Activated CD8-positive, alpha-beta T cell treated with anti-CD3 and anti-CD28 coated beads for 36 hours (primary cell): Measurements from ENCODE around the gene TMEM121. TPM values are rescaled to one million over a fixed set of nuclear protein-coding genes. Genes with fewer than 3 reads are reported as not detected.
"Not testable (repeated sequence)": the region's sequence is repeated elsewhere in the genome, so short reads cannot be mapped to it uniquely, and the experiment has no call there.

Experiments used
- ATAC-seq: fragments of 200-7000 bp; cut with Tn5 transposase; one replicate; pipeline ENCODE4 v1.10.0; 2021; ENCODE audit warnings: mild to moderate bottlenecking, moderate library complexity
- CTCF ChIA-PET: fragments of 350-600 bp; sonication (Branson Sonifier 250); formaldehyde crosslinking; loops from one replicate; lab custom pipeline; 2021; ENCODE audit warnings: antibody characterized with exemption; lab: Charles Lee
- POLR2A ChIA-PET: fragments of 350-600 bp; sonication (Branson Sonifier 250); formaldehyde crosslinking; loops from one replicate; lab custom pipeline; 2021; ENCODE audit warnings: antibody characterized with exemption; lab: Charles Lee
- DNase-seq: peaks from one replicate; pipeline ENCODE4 v3.0.0-alpha.2; 2020
- H3K27ac Mint-ChIP-seq: one replicate; pipeline ENCODE4 v1.8.0; 2021; ENCODE audit warnings: mild to moderate bottlenecking, mixed read lengths
- H3K27me3 Mint-ChIP-seq: one replicate; pipeline ENCODE4 v1.8.0; 2021; ENCODE audit warnings: mixed read lengths
- H3K36me3 Mint-ChIP-seq: one replicate; pipeline ENCODE4 v1.8.0; 2021; ENCODE audit warnings: low read depth, mixed read lengths
- H3K4me1 Mint-ChIP-seq: one replicate; pipeline ENCODE4 v1.8.0; 2021; ENCODE audit warnings: low read depth, mixed read lengths
- H3K4me3 Mint-ChIP-seq: one replicate; pipeline ENCODE4 v1.8.0; 2021; ENCODE audit warnings: mild to moderate bottlenecking, moderate library complexity, mixed read lengths
- H3K9me3 Mint-ChIP-seq: one replicate; pipeline ENCODE4 v1.8.0; 2021; ENCODE audit warnings: mixed read lengths
- intact Hi-C: fragments of 100-400 bp; cut with micrococcal nuclease; formaldehyde crosslinking; loops from one replicate; pipeline ENCODE4 v1.10.0; 2022
- total RNA-seq, 2 experiments: library from RNA; stranded (reverse); gene quantifications; one replicate each; pipeline ENCODE4 v1.2.3, GENCODE V29; 2021
- TF ChIP-seq, protein P1 (sequence below): fragments of 200-600 bp; IDR thresholded peaks from one replicate; pipeline ENCODE4 v1.8.0; 2022; ENCODE audit warnings: antibody characterized with exemption, mild to moderate bottlenecking

TMEM121 gene
- total RNA-seq, 2 experiments from 2014 or later = 12.0 to 12.1 TPM

DNA sequence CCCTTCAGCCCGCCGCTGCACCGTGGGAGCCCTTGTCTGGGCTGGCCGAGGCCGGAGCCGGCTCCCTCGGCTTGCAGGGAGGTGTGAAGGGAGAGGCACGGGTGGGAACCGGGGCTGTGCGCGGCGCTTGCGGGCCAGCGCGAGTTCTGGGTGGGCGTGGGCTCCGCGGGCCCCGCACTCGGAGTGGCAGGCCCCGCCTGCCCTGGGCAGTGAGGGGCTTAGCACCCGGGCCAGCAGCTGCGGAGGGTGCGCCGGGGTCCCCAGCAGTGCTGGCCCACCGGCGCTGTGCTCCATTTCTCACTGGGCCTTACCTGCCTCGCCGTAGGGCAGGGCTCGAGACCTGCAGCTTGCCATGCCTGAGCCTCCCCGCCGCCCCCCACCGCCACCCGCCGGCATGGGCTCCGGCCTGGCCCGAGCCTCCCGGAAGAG lies 21.4 kb downstream of the TMEM121 start:
- ChIA-PET POLR2A (no interaction called here), CTCF (interaction anchor here (0.8 to 1.2 kb wide), 3 partner anchors 9 to 16 kb away, joined by 3 read pairs; no protein-coding TSS in a partner anchor)
- Mint-ChIP-seq H3K27ac (no peak overlapping the region), H3K4me3 (no peak overlapping the region), H3K36me3 (no peaks in the 10 kb centered on the region), H3K27me3 (no peaks in the 10 kb centered on the region), H3K4me1 (no peaks in the 10 kb centered on the region), H3K9me3 (peaks cover under 1% of the 10 kb centered on the region)
- ATAC-seq (no peak), DNase-seq (no peak)
- intact Hi-C loops = no loop called here
- TF ChIP-seq, protein P1, sequence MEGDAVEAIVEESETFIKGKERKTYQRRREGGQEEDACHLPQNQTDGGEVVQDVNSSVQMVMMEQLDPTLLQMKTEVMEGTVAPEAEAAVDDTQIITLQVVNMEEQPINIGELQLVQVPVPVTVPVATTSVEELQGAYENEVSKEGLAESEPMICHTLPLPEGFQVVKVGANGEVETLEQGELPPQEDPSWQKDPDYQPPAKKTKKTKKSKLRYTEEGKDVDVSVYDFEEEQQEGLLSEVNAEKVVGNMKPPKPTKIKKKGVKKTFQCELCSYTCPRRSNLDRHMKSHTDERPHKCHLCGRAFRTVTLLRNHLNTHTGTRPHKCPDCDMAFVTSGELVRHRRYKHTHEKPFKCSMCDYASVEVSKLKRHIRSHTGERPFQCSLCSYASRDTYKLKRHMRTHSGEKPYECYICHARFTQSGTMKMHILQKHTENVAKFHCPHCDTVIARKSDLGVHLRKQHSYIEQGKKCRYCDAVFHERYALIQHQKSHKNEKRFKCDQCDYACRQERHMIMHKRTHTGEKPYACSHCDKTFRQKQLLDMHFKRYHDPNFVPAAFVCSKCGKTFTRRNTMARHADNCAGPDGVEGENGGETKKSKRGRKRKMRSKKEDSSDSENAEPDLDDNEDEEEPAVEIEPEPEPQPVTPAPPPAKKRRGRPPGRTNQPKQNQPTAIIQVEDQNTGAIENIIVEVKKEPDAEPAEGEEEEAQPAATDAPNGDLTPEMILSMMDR = no peak

DNA sequence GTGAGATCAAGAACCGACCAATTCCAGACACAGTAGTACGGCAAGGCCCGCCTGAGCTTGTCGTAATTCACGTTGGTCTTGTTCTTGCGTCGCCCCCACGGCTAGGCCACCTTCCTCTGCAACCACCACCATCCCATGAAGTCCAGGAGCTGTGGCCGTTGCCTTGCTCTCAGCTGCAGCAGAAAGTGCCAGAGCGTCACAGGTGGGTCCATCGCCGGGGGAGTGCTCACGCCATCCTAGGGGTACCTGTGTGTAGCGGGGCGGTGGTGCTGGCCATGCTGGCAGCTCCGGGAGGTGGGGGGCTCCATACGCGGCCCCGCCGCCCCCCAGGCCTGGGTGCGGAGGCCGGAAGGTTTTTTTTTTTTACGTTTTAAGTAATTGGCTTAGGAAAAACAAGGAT lies 23.1 kb downstream of the TMEM121 start:
- ATAC-seq (no peak), DNase-seq (no peak)
- no peaks in the 10 kb centered on the region for H3K9me3 Mint-ChIP-seq
- no peak overlapping the region for H3K4me3 Mint-ChIP-seq
- no peaks in the 10 kb centered on the region for H3K4me1 Mint-ChIP-seq
- TF ChIP-seq, protein P1 = no peak
- ChIA-PET POLR2A (no interaction called here), CTCF (no interaction called here)
- no peak overlapping the region for H3K27ac Mint-ChIP-seq
- no peaks in the 10 kb centered on the region for H3K36me3 Mint-ChIP-seq
- intact Hi-C loops = no loop called here
- no peaks in the 10 kb centered on the region for H3K27me3 Mint-ChIP-seq

DNA sequence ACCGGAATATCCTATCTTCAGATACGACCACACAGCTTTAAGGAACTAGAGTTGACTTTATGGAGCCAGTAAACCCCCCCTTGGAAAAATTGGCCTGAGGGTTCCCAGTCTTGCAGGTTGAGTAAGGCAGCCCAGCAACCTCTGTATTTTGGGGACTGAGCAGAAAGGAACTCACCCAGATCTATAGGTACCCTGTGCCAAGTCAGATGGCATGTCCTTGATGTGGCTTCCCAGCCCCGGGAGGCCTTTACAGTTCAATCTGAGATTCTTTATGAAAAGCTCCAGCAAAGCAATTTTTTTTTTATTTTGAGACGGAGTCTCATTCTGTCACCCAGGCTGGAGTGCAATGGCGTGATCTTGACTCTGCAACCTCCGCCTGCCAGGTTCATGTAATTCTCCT lies 27.6 kb downstream of the TMEM121 start:
- Mint-ChIP-seq H3K9me3 (no peaks in the 10 kb centered on the region), H3K4me1 (no peaks in the 10 kb centered on the region), H3K4me3 (no peak overlapping the region), H3K27ac (no peak overlapping the region), H3K36me3 (no peaks in the 10 kb centered on the region), H3K27me3 (peaks cover 5% of the 10 kb centered on the region)
- ChIA-PET POLR2A (no interaction called here), CTCF (no interaction called here)
- TF ChIP-seq, protein P1 = no peak
- DNase-seq (no peak), ATAC-seq (no peak)
- intact Hi-C loops = no loop called here

DNA sequence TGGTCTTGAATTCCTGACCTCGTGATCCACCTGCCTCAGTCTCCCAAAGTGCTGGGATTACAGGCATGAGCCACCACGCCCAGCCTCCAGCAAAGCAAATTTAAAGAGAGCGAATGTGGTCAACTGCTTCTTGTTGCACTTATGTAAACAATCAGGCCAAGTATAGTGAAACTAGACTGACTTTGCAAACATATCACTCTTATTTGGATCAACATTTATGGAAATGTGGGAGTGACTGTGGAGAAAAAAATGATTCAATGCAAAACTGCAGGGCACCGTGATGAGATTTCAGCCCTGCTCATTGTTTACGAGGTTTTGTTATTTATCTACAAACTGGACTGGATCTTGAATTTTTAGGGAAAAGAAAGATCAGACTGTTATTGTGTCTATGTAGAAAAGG lies 28.1 kb downstream of the TMEM121 start:
- intact Hi-C loops = no loop called here
- Mint-ChIP-seq H3K36me3 (no peaks in the 10 kb centered on the region), H3K9me3 (no peaks in the 10 kb centered on the region), H3K27ac (no peak overlapping the region), H3K4me1 (no peaks in the 10 kb centered on the region), H3K4me3 (no peak overlapping the region), H3K27me3 (peaks cover 5% of the 10 kb centered on the region)
- TF ChIP-seq, protein P1 = no peak
- ATAC-seq (no peak), DNase-seq (no peak)
- POLR2A ChIA-PET = no interaction called here
- CTCF ChIA-PET = no interaction called here

DNA sequence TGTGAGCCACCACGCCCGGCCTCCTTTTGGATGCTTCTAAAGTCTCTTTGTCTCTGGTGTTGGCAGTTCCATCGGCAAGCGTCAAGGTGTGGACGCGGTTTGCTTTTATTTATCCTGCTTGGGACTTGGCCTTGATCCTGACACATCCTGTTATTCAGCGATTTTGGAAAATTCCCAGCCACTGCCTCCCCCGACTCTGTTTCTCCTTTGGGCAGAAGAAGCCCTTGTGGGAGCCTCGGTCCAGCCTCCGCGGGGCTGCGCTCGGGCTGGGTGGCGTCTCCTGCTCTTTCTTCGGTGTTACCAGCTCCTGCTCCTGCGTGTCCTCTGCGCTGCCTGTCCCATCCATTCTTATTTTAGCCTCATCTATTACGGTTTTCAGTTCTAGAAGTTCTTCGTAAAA lies 31.3 kb downstream of the TMEM121 start:
- H3K36me3 Mint-ChIP-seq, H3K27ac Mint-ChIP-seq, ATAC-seq, POLR2A ChIA-PET, H3K27me3 Mint-ChIP-seq, H3K9me3 Mint-ChIP-seq, H3K4me1 Mint-ChIP-seq, H3K4me3 Mint-ChIP-seq, intact Hi-C loops, CTCF ChIA-PET, DNase-seq: not testable (repeated sequence)
